Stimulated activated CD4-positive, alpha-beta T cell treated with anti-CD3 and anti-CD28 coated beads, Interleukin-2, amount 100 ng/mL, for 48 hours (primary cell): ENCODE measurements around the gene ZNF641.
"Not testable (repeated sequence)": the region's sequence is repeated elsewhere in the genome, so short reads cannot be mapped to it uniquely, and the experiment has no call there.

ENCODE experiments used
- DNase-seq, 2 donors: peaks; one replicate each; pipeline ENCODE4 v3.0.0-alpha.2; 2020

The ZNF641 gene

DNA sequence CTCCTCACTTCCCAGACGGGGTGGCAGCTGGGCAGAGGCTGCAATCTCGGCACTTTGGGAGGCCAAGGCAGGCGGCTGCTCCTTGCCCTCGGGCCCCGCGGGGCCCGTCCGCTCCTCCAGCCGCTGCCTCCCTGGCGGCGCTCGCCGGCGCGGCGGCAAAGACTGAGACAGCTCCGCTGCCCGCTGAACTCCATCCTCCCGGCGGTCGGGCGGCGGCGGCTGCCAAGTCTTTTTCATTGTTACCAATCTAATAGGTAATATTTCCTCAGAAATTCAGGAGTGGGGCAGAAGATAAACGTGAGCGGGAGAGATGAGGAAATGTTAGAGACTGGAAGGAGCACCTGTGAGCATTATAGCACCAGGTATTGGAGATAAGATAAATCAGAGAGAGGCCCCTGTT, 17.0 kb downstream of the ZNF641 start:
- DNase-seq = not testable (repeated sequence)

DNA sequence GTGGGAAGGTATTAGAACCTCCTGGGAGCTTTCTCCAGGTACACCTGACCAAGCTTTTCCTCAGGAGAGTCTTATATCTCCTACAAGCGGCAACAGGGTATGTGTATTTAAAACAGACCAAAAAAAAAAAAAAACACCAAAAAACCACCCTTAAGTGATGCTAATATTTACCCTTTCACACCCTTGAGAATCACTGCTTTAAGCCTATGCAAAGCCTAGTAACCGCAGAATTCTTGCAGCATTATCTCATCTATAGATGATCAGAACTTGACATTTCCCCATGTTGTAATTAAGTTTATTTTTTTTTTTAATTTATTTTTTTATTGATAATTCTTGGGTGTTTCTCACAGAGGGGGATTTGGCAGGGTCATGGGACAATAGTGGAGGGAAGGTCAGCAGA, 19.3 kb downstream of the ZNF641 start:
- DNase-seq = no peak

DNA sequence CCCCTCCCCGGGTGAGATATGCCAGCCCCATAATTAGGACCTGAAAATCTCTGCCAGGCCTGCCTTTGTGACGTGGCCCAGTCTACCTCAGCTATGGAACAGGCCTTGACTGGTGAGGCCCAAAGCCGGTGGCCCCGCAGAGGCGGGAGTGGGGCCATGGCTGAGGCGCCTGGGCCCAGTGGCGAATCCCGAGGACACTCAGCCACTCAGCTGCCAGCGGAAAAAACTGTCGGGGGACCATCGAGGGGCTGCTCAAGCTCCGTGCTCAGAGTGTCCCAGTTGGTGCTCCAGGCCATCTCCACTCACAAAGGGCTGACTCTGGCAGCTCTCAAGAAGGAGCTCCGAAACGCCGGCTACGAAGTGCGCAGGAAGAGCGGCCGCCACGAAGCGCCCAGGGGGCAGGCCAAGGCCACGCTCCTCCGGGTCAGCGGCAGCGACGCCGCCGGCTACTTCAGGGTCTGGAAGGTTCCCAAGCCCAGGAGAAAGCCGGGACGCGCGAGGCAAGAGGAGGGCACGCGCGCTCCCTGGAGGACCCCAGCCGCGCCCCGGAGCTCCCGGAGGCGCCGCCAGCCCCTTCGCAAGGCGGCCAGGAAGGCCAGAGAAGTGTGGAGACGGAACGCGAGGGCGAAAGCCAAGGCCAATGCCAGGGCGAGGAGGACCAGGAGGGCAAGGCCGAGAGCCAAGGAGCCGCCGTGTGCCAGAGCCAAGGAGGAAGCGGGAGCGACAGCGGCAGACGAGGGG, 21.4 kb downstream of the ZNF641 start:
- DNase-seq = no peak

DNA sequence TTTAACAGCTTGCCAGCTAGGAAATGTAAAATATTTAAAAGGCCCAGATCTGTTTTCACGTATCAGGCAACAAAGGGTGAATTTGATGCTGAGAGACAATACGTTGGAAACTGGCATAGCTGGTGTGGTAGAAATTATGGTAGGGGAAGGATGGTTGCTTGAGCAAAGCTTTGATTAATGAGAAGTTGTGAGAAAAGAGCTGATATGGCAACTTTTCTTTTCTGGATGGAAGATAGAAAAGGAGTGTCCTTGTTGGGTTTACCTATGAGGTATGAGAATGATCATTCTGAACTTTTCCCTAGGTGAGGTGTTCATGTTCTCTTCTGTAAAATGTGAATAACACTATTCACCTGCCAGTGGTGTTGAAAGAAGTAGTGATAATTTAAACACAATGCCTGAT, 34.2 kb downstream of the ZNF641 start:
- no peak for DNase-seq

GRCh38 chr12:48311313-48311712, 39.4 kb downstream of the ZNF641 start:
- no peak for DNase-seq

DNA sequence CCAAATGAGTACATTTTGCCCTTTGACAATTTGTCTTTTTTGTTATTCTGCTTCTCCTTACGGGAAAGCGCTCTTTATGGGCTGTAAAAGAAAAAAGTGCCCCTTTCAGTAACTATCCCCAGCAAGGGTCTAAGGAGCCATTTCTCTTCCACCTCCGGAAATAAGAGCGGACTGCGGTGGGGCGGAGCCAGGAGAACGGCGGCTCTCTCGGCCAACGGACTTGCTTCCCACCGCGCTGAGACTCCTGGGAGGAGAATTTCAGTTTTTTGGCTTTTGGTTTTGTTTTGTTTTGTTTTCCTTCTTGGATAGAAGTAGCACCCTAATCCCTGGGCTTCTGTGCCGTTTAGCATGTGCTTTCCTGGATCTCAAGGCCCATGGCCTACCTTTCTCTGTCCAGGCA, 43.5 kb downstream of the ZNF641 start:
- no peak for DNase-seq

- no peak for DNase-seq
These were observed 45.5 kb downstream of the ZNF641 start for GRCh38 chr12:48305190-48305589.

- no peak for DNase-seq
These were observed 48.4 kb downstream of the ZNF641 start for GRCh38 chr12:48302161-48302911.

GRCh38 chr12:48300774-48301173, 49.9 kb downstream of the ZNF641 start:
- no peak for DNase-seq

DNA sequence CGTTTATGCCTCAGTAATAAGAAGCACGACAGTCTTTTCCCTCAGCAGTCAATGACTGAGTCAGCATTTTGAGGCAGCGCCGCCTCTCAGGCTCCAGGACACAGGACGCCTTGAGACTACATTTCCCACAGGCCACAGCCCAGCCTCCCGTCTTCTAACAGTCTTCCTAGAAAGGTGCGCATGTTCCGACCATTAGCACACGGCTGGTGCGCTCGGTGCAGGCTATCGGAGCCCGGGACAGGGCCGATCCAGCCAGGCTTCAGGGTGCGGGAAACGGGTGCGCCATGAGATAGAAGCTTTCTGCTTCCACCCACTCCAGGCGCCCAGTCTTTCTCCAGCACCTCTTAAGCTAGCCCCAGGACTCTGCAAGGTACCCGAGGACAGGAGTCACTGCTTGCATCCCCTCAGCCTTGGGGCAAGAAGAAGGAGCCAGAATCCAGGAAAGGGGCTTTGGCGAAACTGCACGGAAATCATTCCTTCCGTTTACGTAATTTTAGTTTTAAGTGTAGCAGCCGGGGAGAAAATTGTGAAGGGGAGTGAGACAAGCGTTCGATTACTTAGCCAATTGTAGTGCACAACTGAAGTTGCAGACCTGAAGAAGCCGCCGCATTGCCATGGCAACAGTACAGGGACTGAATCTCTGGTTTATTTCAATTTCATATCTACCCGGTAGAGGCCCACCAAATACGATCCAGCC, 54.0 kb downstream of the ZNF641 start:
- peak; percentile 36 to 37 for DNase-seq

- no peak for DNase-seq
These were observed 58.7 kb downstream of the ZNF641 start for GRCh38 chr12:48292040-48292439.

- DNase-seq = no peak
These were observed 59.2 kb downstream of the ZNF641 start for GRCh38 chr12:48291511-48291910.

DNA sequence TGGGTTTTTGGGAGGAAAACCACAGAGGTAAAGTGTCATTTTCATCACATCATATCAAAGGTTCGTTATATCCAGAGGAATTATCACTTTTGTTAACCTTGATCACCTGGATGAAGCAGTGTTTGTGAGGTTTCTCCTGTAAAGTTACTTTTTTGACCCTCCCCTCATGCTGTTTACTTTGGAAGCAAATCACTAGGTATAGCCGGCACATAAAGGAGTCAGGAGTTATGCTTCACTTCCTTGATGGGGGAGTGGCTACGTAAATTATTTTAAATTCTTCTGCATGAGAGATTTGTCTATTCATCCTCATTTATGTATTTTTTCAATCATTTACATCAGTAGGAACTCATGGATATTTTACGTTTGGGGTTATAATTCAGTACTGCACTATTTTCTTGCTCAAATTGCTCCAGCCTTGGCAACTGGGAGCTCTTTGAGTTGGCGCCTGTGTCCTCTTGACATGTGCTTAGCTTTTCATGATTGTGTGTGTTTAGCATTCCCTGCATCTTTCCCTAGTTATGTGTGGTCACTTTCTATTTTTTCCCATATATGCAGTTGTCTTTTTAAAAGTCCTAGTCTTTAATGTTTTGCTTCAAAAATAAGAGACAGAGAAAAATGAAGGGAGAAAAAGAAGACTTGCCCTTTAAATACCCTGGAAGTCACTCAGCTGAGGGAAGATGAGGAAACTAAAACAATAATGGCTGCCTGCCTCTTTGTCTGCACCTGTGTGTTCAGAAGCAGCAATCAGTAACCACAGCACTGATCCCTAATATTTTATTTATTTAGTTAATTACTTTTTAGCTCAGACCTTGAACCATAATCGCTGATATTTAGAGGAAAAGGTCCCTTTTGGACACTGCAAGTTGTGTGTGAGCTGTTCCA, 62.1 kb downstream of the ZNF641 start:
- DNase-seq = no peak
